MM.1S (cell line): ENCODE results near the gene SWI5.

Experiments used
- EZH2 ChIP-seq: fragments of 300-600 bp; sonication (generic); optimal IDR thresholded peaks from 2 replicates; pipeline ENCODE3; 2017; ENCODE audit warnings: low read depth, mild to moderate bottlenecking, antibody characterized with exemption, low read length, mixed read lengths
- EZH2phosphoT487 ChIP-seq: fragments of 300-600 bp; sonication (generic); IDR thresholded peaks from 2 replicates; pipeline ENCODE4 v1.6.1; 2018; ENCODE audit warnings: antibody characterized with exemption, low read length
- TF ChIP-seq, protein P1 (sequence below): fragments of 300-600 bp; sonication (generic); IDR thresholded peaks from 2 replicates; pipeline ENCODE4 v1.5.1; 2016; ENCODE audit warnings: antibody characterized with exemption, low read length, mixed read lengths

- TF ChIP-seq, protein P1, sequence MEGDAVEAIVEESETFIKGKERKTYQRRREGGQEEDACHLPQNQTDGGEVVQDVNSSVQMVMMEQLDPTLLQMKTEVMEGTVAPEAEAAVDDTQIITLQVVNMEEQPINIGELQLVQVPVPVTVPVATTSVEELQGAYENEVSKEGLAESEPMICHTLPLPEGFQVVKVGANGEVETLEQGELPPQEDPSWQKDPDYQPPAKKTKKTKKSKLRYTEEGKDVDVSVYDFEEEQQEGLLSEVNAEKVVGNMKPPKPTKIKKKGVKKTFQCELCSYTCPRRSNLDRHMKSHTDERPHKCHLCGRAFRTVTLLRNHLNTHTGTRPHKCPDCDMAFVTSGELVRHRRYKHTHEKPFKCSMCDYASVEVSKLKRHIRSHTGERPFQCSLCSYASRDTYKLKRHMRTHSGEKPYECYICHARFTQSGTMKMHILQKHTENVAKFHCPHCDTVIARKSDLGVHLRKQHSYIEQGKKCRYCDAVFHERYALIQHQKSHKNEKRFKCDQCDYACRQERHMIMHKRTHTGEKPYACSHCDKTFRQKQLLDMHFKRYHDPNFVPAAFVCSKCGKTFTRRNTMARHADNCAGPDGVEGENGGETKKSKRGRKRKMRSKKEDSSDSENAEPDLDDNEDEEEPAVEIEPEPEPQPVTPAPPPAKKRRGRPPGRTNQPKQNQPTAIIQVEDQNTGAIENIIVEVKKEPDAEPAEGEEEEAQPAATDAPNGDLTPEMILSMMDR: no peak
- TF ChIP-seq EZH2phosphoT487 (no peak), EZH2 (no peak)
Measured at GRCh38 chr9:128253991-128254346, 22.1 kb upstream of the SWI5 start.
